H1 (cell line): ENCODE data around the gene FHDC1. TPM values are rescaled to one million over a fixed set of nuclear protein-coding genes. Genes with fewer than 3 reads are reported as not detected.

Experiments used
- CTCF ChIA-PET: fragments of 300-600 bp; sonication (Branson Sonifier 250); formaldehyde crosslinking; loops from one replicate; lab custom pipeline; 2021; ENCODE audit not compliant: partially characterized antibody; lab: Charles Lee
- POLR2A ChIA-PET: fragments of 300-600 bp; sonication (Branson Sonifier 250); formaldehyde crosslinking; loops from one replicate; lab custom pipeline; 2021; ENCODE audit warnings: inconsistent platforms; ENCODE audit not compliant: partially characterized antibody; lab: Charles Lee
- DNase-seq, 2 experiments: peaks; one replicate each; pipeline versions ENCODE4 v3.0.0 to v3.0.0-alpha.2; 2010 to 2022; ENCODE audit warnings: low spot score in 2 of 2, low read depth in 1 of 2, mixed read lengths in 1 of 2
- FAIRE-seq: peaks from 2 replicates; lab custom pipeline; 2011; peaks lifted over from hg19 to GRCh38; lab: Jason Lieb, UNC
- H2AFZ ChIP-seq: 2 replicates; pipeline ENCODE4 v1.8.1; 2012; ENCODE audit warnings: low read length, inconsistent platforms
- H2AK5ac ChIP-seq: 2 replicates; pipeline ENCODE4 v1.6.1; 2013; ENCODE audit warnings: low read depth, low read length
- H2BK120ac ChIP-seq: replicated peaks from 2 replicates; pipeline ENCODE3; 2013; ENCODE audit warnings: low read depth, low read length, inconsistent platforms
- H2BK12ac ChIP-seq: 2 replicates; pipeline ENCODE4 v1.6.1; 2013; ENCODE audit warnings: low read depth, low read length
- H2BK15ac ChIP-seq: 2 replicates; pipeline ENCODE4 v1.6.1; 2013; ENCODE audit warnings: low read length
- H2BK20ac ChIP-seq: 2 replicates; pipeline ENCODE4 v1.6.1; 2013; ENCODE audit warnings: low read length
- H2BK5ac ChIP-seq: 2 replicates; pipeline ENCODE4 v1.6.1; 2013; ENCODE audit warnings: low read depth, low read length
- H3K14ac ChIP-seq: 2 replicates; pipeline ENCODE4 v1.6.1; 2013; ENCODE audit warnings: inconsistent platforms; ENCODE audit not compliant: insufficient read length
- H3K18ac ChIP-seq: 2 replicates; pipeline ENCODE4 v1.6.1; 2013; ENCODE audit warnings: low read length; ENCODE audit errors: extremely low read depth
- H3K23ac ChIP-seq: 2 replicates; pipeline ENCODE4 v1.6.1; 2013; ENCODE audit warnings: inconsistent platforms; ENCODE audit not compliant: insufficient read length
- H3K23me2 ChIP-seq: 2 replicates; pipeline ENCODE4 v1.6.1; 2013; ENCODE audit warnings: low read depth, low read length
- H3K27ac ChIP-seq: 2 replicates; pipeline ENCODE4 v1.6.1; 2011; ENCODE audit warnings: low read depth, low read length, inconsistent platforms
- H3K27me3 ChIP-seq, 4 experiments: replicated peaks in 1 of 4; 1 replicate in 1 of 4; 2 replicates in 3 of 4; pipeline versions ENCODE4 v1.6.1 to v1.8.1; 2011 to 2013; ENCODE audit warnings: low read length in 3 of 4, mild to moderate bottlenecking in 3 of 4, inconsistent platforms in 2 of 4, mixed read lengths in 2 of 4, moderate library complexity in 1 of 4; ENCODE audit not compliant: control insufficient read depth in 3 of 4, insufficient read depth in 3 of 4; ENCODE audit errors: extremely low read depth in 1 of 4
- H3K36me3 ChIP-seq, 4 experiments: 2 replicates each; pipeline versions ENCODE4 v1.6.1 to v1.8.1; 2011 to 2013; ENCODE audit warnings: mild to moderate bottlenecking in 4 of 4, low read length in 3 of 4, moderate library complexity in 2 of 4, control low read depth in 1 of 4, inconsistent platforms in 1 of 4; ENCODE audit not compliant: insufficient read depth in 4 of 4, control insufficient read depth in 2 of 4
- H3K4ac ChIP-seq: replicated peaks from 2 replicates; pipeline ENCODE3; 2013; ENCODE audit warnings: low read length, low read depth, mixed read lengths, inconsistent platforms; ENCODE audit not compliant: insufficient read length
- H3K4me1 ChIP-seq, 4 experiments: replicated peaks in 1 of 4; 1 replicate in 1 of 4; 2 replicates in 3 of 4; pipeline versions ENCODE4 v1.6.1 to v1.8.1; 2011 to 2013; ENCODE audit warnings: low read length in 3 of 4, inconsistent platforms in 2 of 4, mixed read lengths in 1 of 4; ENCODE audit not compliant: insufficient read depth in 4 of 4, control insufficient read depth in 3 of 4
- H3K4me2 ChIP-seq, 2 experiments: 2 replicates each; pipeline versions ENCODE4 v1.6.1 to v1.8.1; 2011 to 2013; ENCODE audit warnings: low read depth in 2 of 2, low read length in 2 of 2, control low read depth in 1 of 2, inconsistent platforms in 1 of 2, mild to moderate bottlenecking in 1 of 2; ENCODE audit not compliant: insufficient read depth in 1 of 2
- H3K4me3 ChIP-seq, 4 experiments: fragments of 200-600, 300-600 bp in 1 of 4; sonication (generic), shearing (Covaris generic), sonication (Bioruptor Twin) in 1 of 4; 2 replicates each; pipeline versions ENCODE4 v1.5.1 to v1.8.1; 2011 to 2016; ENCODE audit warnings: low read length in 4 of 4, low read depth in 3 of 4, control low read depth in 2 of 4, inconsistent platforms in 2 of 4, mild to moderate bottlenecking in 2 of 4, mixed read lengths in 1 of 4, moderate library complexity in 1 of 4; ENCODE audit not compliant: insufficient read depth in 2 of 4; ENCODE audit errors: extremely low read depth in 1 of 4
- H3K56ac ChIP-seq: replicated peaks from 2 replicates; pipeline ENCODE3; 2013; ENCODE audit warnings: low read depth, mild to moderate bottlenecking, mixed read lengths, low read length, inconsistent platforms; ENCODE audit not compliant: insufficient read length
- H3K79me1 ChIP-seq: 2 replicates; pipeline ENCODE4 v1.6.1; 2013; ENCODE audit warnings: low read depth, low read length, control low read depth
- H3K79me2 ChIP-seq, 2 experiments: 2 replicates each; pipeline versions ENCODE4 v1.6.1 to v1.8.1; 2012 to 2013; ENCODE audit warnings: low read length in 2 of 2, mild to moderate bottlenecking in 2 of 2, inconsistent platforms in 1 of 2; ENCODE audit not compliant: insufficient read depth in 2 of 2, control insufficient read depth in 1 of 2
- H3K9ac ChIP-seq, 4 experiments: replicated peaks in 1 of 4; 1 replicate in 1 of 4; 2 replicates in 3 of 4; pipeline versions ENCODE4 v1.6.1 to v1.8.1; 2011 to 2013; ENCODE audit warnings: low read depth in 3 of 4, low read length in 3 of 4, control low read depth in 2 of 4, mild to moderate bottlenecking in 2 of 4, moderate library complexity in 2 of 4, inconsistent platforms in 1 of 4; ENCODE audit errors: extremely low read depth in 1 of 4
- H3K9me3 ChIP-seq, 2 experiments: 2 replicates each; pipeline versions ENCODE4 v1.6.1 to v1.8.1; 2012 to 2013; ENCODE audit warnings: mild to moderate bottlenecking in 2 of 2, moderate library complexity in 2 of 2, control low read depth in 1 of 2, inconsistent platforms in 1 of 2, low read depth in 1 of 2, low read length in 1 of 2, mixed read lengths in 1 of 2; ENCODE audit not compliant: insufficient read depth in 2 of 2
- H4K20me1 ChIP-seq, 2 experiments: replicated peaks in 1 of 2; 2 replicates each; pipeline versions ENCODE3 to v1.8.1; 2011 to 2013; ENCODE audit warnings: inconsistent platforms in 2 of 2, low read length in 2 of 2, mild to moderate bottlenecking in 1 of 2; ENCODE audit not compliant: insufficient read depth in 2 of 2, control insufficient read depth in 1 of 2
- H4K5ac ChIP-seq: 2 replicates; pipeline ENCODE4 v1.6.1; 2013; ENCODE audit warnings: low read length, low read depth, mixed read lengths, inconsistent platforms; ENCODE audit not compliant: insufficient read length
- H4K8ac ChIP-seq: 2 replicates; pipeline ENCODE4 v1.8.0; 2013; ENCODE audit warnings: mild to moderate bottlenecking, moderate library complexity, low read length, inconsistent platforms; ENCODE audit not compliant: insufficient read depth; ENCODE audit errors: extremely low read depth
- H4K91ac ChIP-seq: replicated peaks from 2 replicates; pipeline ENCODE3; 2013; ENCODE audit warnings: low read length, mixed read lengths, inconsistent platforms; ENCODE audit not compliant: insufficient read length
- CEBPB ChIP-seq: IDR thresholded peaks from 2 replicates; pipeline ENCODE4 v1.6.1; 2012; ENCODE audit warnings: low read depth, low read length
- EGR1 ChIP-seq: IDR thresholded peaks from 2 replicates; pipeline ENCODE4 v1.6.1; 2011; ENCODE audit warnings: low read depth, low read length, borderline replicate concordance
- RAD21 ChIP-seq, 2 experiments: IDR thresholded peaks in 1 of 2; conservative IDR thresholded peaks in 1 of 2; 2 replicates each; pipeline ENCODE4 v1.6.1; 2011; ENCODE audit warnings: low read depth in 2 of 2, low read length in 2 of 2, improper control_type of control experiment in 1 of 2, inconsistent platforms in 1 of 2, mild to moderate bottlenecking in 1 of 2, moderate library complexity in 1 of 2
- SUZ12 ChIP-seq: fragments of 200-600 bp; sonication (generic); IDR thresholded peaks from 2 replicates; pipeline ENCODE4 v1.6.1; 2012; ENCODE audit warnings: mild to moderate bottlenecking, inconsistent platforms, low read length, moderate library complexity, mixed read lengths
- WGBS, 2 experiments: shearing (Covaris generic) in 1 of 2; methylation state at CpG; one replicate each; pipeline versions ENCODE4 v1.1.6 to v1.1.7; 2013 to 2015; ENCODE audit warnings: low lambda C conversion rate in 2 of 2, mixed read lengths in 2 of 2, inconsistent platforms in 1 of 2, low coverage in 1 of 2, missing lambda C conversion rate in 1 of 2; ENCODE audit not compliant: insufficient replicate concordance in 2 of 2, insufficient coverage in 1 of 2, insufficient read length in 1 of 2; ENCODE audit errors: extremely low coverage in 1 of 2, missing lambda C conversion rate in 1 of 2; 5-methylcytosine and 5-hydroxymethylcytosine counted together
- polyA plus RNA-seq, 7 experiments: library from polyadenylated mRNA; depleted of rRNA in 3 of 7; stranded (reverse) in 5 of 7; unstranded in 2 of 7; fragments of >200 nt in 5 of 7; fragments of 200-250 nt in 2 of 7; gene quantifications; 1 replicate in 5 of 7; 2 replicates in 1 of 7; 4 replicates in 1 of 7; pipeline versions ENCODE4 v1.2.1 to v1.2.3, GENCODE V29; 2011 to 2013; ENCODE audit warnings: missing spikeins in 2 of 7, mixed read lengths in 2 of 7
- total RNA-seq: library from RNA; stranded (reverse); fragmentation: NEBNext Ultra II Directional; extraction: Animal tissue kit (Norgen Biotek cat#: 25700); gene quantifications from 2 replicates; pipeline ENCODE4 v1.2.1, GENCODE V29; 2021

FHDC1 gene
- total and polyA plus RNA-seq, 2 of the 8 experiments (the other 6 are each of a cell fraction or from before 2014, with no cell fraction given), result 6.4 to 28.6 TPM

DNA sequence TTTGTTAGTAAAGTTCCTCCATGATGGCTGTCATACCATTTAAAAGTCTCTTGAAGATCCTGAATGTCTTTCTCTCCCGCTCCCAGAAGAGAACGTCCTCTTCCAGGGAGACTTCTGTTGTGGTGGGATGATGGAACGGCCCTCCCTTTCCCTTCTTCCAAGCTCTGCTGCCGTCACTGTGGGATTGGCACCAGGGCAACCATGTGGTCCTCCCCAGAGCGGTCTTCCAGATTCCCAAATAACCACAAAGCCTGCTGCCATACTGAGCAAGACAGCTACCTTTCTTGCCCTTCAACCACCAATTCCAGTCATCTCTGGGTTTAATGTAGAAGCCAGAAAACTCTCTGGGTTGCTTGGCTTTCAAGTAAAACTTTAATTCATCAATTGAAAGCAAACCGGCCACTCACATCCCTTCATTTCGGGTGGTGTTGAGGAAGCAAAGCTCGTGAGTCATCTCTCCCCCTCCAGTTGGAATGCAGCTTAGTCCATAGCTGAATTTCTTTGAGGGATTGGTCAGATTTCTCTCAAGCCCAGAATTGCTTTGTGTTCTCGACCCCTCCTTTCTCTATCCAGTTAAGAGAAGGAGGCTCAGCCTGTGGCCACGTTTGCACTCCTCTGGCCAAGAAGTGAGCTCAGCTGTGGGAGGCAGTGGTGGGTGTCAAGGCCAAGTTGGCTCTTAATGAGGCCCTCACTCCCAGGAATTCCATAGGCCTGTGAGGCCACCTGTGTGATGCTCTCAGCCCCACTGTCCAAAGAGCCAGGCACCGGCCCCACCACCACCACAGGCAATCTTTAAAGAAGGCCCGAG, 36.9 kb downstream of the FHDC1 start:
- H3K4me3 ChIP-seq, result no peak overlapping the region
- no peak overlapping the region for H3K9ac ChIP-seq
- H4K20me1 ChIP-seq, result peaks cover 2% of the 10 kb centered on the region in 2 experiments
- H2AFZ ChIP-seq, result no peak overlapping the region
- TF ChIP-seq RAD21 (IDR thresholded peaks at IDR 0.05 in 1 of 2, conservative IDR thresholded peaks at IDR 0.05 in 1 of 2; ENCODE audit: low read depth in 2 of 2, low read length in 2 of 2) (no peak), SUZ12 (no peak), CEBPB (no peak), EGR1 (no peak)
- no peak overlapping the region for H3K27ac ChIP-seq
- H2BK120ac ChIP-seq, result no peak overlapping the region
- no peak overlapping the region for H3K14ac ChIP-seq
- H3K79me2 ChIP-seq, result no peaks in the 10 kb centered on the region
- no peak overlapping the region for H2BK15ac ChIP-seq
- no peak overlapping the region for H2BK5ac ChIP-seq
- no peak overlapping the region for H3K4me2 ChIP-seq
- no peak overlapping the region for H2BK20ac ChIP-seq
- H4K5ac ChIP-seq, result no peak overlapping the region
- FAIRE-seq, result no peak
- no peak overlapping the region for H4K91ac ChIP-seq
- no peak overlapping the region for H3K56ac ChIP-seq
- no peak overlapping the region for H3K18ac ChIP-seq
- H3K36me3 ChIP-seq, result peaks cover 6 to 66% (median 41%) of the 10 kb centered on the region in 4 experiments
- H3K23ac ChIP-seq, result no peak overlapping the region
- ChIA-PET CTCF (interaction anchor here (0.7 to 2.4 kb wide), 8 partner anchors 28 to 154 kb away, joined by 3 to 11 read pairs (median 4); no protein-coding TSS in a partner anchor), POLR2A (interaction anchor here (1.5 to 2.7 kb wide), 4 partner anchors 8 to 24 kb away, joined by 3 to 12 read pairs (median 4); no protein-coding TSS in a partner anchor)
- no peak overlapping the region for H2AK5ac ChIP-seq
- no peaks in the 10 kb centered on the region for H3K27me3 ChIP-seq
- 88% methylated on average over 12 of the region's 12 CpGs; no CpG with 5 or more reads in 1 of the 2 experiments for WGBS, 2 experiments
- no peaks in the 10 kb centered on the region for H3K79me1 ChIP-seq
- no peaks in the 10 kb centered on the region for H3K4me1 ChIP-seq
- DNase-seq, result no peak
- no peaks in the 10 kb centered on the region for H3K23me2 ChIP-seq
- H3K9me3 ChIP-seq, result no peaks in the 10 kb centered on the region
- H3K4ac ChIP-seq, result no peak overlapping the region
- no peak overlapping the region for H2BK12ac ChIP-seq
- H4K8ac ChIP-seq, result no peak overlapping the region
